ENCODE results near the gene KLRC3.

GRCh38 chr12:10409392-10409791, 11.0 kb downstream of the KLRC3 start, which contains the start of gene KLRC4:
- TF ChIP-seq CTCF (IDR thresholded peaks at IDR 0.05; ENCODE audit: low read length) (no peak), EZH2 (IDR thresholded peaks at IDR 0.05; ENCODE audit: borderline replicate concordance, low read length) (no peak)

Measured in OCI-LY1 (cell line).